ENCODE data around the gene MTFR2.

The MTFR2 gene

DNA sequence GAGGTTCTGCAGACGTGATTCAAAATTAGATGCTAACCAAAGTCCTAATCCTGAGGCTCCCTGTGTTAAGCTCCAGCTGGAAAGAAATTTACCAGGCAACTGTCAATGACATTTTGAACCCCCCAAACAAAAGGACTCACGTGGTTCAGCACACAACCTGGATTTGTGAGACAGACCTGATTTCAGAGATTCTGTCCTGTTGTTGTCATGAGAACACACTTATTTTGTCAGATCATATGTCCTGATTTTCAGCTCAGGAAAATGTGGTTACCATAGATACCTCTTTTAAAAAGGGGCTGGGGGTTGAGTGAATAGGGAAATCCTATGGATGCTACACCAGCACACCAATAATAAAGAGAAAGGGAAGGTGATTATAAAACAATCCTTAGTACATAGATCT lies 61.6 kb downstream of the MTFR2 start:
- no peak for DNase-seq (ENCODE audit: low read depth, low spot score)
- CTCF ChIA-PET = interaction anchor here (0.9 to 1.0 kb wide), 2 partner anchors 38 to 368 kb away, joined by 3 read pairs; no protein-coding TSS in a partner anchor
- TF ChIP-seq, protein P1, sequence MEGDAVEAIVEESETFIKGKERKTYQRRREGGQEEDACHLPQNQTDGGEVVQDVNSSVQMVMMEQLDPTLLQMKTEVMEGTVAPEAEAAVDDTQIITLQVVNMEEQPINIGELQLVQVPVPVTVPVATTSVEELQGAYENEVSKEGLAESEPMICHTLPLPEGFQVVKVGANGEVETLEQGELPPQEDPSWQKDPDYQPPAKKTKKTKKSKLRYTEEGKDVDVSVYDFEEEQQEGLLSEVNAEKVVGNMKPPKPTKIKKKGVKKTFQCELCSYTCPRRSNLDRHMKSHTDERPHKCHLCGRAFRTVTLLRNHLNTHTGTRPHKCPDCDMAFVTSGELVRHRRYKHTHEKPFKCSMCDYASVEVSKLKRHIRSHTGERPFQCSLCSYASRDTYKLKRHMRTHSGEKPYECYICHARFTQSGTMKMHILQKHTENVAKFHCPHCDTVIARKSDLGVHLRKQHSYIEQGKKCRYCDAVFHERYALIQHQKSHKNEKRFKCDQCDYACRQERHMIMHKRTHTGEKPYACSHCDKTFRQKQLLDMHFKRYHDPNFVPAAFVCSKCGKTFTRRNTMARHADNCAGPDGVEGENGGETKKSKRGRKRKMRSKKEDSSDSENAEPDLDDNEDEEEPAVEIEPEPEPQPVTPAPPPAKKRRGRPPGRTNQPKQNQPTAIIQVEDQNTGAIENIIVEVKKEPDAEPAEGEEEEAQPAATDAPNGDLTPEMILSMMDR (IDR thresholded peaks at IDR 0.05; ENCODE audit: insufficient read depth, low read length, missing control alignments) = no peak
- H3K4me3 ChIP-seq (ENCODE audit: low read depth, low read length) = no peak overlapping the region
- POLR2A ChIA-PET = no interaction called here

DNA sequence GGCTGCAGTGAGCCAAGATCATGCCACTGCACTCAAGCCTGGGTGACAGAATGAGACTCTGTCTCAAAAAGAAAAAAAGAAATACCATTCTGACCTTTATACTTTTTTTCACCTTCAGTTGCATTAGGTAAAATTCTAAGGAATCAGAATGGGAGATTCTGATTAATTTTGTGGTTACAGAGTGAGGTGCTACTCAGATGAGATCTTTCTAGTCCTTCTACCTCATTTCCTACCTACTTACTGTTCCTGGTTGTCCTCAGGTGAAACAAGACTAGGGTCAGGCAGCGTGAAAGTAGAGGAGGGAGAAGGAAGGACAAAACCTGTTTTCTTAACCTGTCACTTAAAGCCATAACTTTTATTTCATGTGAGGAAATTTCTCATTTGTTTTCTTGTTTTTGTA lies 63.7 kb downstream of the MTFR2 start:
- TF ChIP-seq, protein P1 (IDR thresholded peaks at IDR 0.05; ENCODE audit: insufficient read depth, low read length, missing control alignments) = no peak
- ChIA-PET CTCF (interaction anchor here (1.3 kb wide), 1 partner anchor 13 kb away, joined by 3 read pairs; no protein-coding TSS in a partner anchor), POLR2A (no interaction called here)
- no peak for DNase-seq (ENCODE audit: low read depth, low spot score)
- H3K4me3 ChIP-seq (ENCODE audit: low read depth, low read length) = no peak overlapping the region

DNA sequence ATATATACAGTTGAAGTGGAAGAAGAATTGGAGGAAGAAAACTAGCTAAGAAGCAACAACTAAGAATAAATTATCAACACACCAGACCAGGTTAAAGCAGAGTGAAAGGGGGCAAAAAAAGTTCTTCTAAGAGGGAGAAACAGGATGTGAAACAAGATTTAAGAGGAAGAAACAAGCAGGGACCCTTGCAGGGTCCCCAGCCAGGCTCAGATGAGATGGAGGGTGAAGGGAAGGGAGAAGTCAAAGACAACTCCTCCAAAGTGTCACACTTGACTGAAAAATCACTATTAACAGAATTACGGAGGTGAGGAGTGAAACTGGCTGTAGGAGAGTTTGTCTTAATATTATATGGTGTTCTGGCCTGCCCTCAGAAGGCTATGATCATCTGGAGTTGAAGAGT lies 65.4 kb downstream of the MTFR2 start:
- TF ChIP-seq, protein P1 (IDR thresholded peaks at IDR 0.05; ENCODE audit: insufficient read depth, low read length, missing control alignments) = no peak
- POLR2A ChIA-PET = no interaction called here
- CTCF ChIA-PET = interaction anchor here (0.9 kb wide), 1 partner anchor 18 kb away, joined by 3 read pairs; no protein-coding TSS in a partner anchor
- H3K4me3 ChIP-seq (ENCODE audit: low read depth, low read length) = no peak overlapping the region
- no peak for DNase-seq (ENCODE audit: low read depth, low spot score)

DNA sequence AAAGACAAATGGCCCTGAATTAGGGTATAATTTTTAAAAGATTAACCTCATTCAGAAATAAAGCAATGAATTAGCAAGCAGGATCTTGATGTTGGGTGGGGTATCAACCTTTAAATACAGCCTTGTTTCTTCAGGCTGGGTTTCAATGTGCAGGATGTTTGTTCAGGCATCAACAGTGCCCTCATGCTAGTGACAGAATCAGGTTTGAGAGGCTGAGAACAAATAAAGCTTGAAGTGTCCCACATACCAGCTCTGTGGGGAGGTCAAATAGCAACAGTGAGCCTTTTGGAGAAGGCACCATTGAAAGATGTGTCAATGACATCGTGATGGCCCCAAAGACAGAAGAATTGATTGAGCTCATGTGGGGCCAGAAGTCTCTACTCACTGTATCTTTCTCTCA lies 68.2 kb downstream of the MTFR2 start:
- TF ChIP-seq, protein P1 (IDR thresholded peaks at IDR 0.05; ENCODE audit: insufficient read depth, low read length, missing control alignments) = no peak
- no peak for DNase-seq (ENCODE audit: low read depth, low spot score)
- CTCF ChIA-PET = interaction anchor here (1.2 to 1.4 kb wide), 2 partner anchors 44 to 677 kb away, joined by 3 to 5 read pairs; no protein-coding TSS in a partner anchor
- no peak overlapping the region for H3K4me3 ChIP-seq (ENCODE audit: low read depth, low read length)
- POLR2A ChIA-PET = no interaction called here

DNA sequence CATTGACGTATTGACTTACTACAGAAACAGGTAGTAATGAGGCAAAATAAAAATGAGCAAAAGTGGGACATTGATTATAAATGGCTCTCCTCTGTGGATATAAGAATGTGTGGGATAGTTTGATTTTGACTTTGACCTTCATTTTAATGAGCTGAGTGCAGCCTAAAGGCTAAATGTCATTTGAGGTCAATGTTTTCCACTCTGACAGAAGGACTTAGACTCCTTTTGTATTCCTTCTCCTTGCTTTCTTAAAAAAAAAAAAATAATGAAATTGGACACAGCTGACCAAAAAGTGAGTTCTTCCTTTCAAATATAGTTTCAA lies 68.6 kb downstream of the MTFR2 start:
- DNase-seq (ENCODE audit: low read depth, low spot score) = no peak
- ChIA-PET POLR2A (no interaction called here), CTCF (interaction anchor here (1.2 to 1.4 kb wide), 2 partner anchors 45 to 676 kb away, joined by 3 to 5 read pairs; no protein-coding TSS in a partner anchor)
- no peak overlapping the region for H3K4me3 ChIP-seq (ENCODE audit: low read depth, low read length)
- TF ChIP-seq, protein P1 (IDR thresholded peaks at IDR 0.05; ENCODE audit: insufficient read depth, low read length, missing control alignments) = no peak

Data from AG04449 (cell line).